SH-SY5Y (cell line): Measurements from ENCODE around the gene POLR3E.

Experiments used
- GATA2 ChIP-seq: IDR thresholded peaks from 2 replicates; pipeline ENCODE4 v1.6.1; 2011; ENCODE audit warnings: mild to moderate bottlenecking, low read depth, low read length
- GATA3 ChIP-seq: IDR thresholded peaks from 2 replicates; pipeline ENCODE4 v1.6.1; 2011; ENCODE audit warnings: low read depth, mild to moderate bottlenecking, low read length, moderate library complexity

DNA sequence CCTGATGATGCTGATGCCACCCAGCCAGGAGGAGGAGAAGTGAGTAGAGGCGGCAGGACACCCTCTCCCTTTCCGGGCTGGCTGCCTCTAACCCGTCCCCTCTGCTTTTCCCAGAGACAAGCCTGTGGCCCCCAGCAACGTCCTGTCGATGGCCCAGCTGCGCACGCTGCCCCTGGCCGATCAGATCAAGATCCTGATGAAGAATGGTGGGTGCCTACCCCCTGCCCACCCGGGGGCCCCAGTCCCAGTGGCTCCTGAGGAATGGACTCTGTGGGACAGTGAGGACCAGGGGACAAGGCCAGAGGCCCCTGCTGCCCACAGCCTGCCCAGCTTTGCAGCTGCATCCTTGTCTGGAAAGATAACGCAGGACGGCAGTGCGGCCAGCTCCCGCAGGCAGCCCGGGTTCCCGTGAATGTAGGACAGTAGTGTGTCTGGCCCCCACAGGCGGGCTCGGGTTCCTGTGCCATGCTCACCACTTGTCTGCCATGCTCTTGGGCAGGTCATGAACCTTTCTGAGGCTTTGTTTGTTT, 19.9 kb downstream of the POLR3E start:
- TF ChIP-seq GATA2 (no peak), GATA3 (no peak)
